Measurements from ENCODE around the gene THRB. TPM values are rescaled to one million over a fixed set of nuclear protein-coding genes. Genes with fewer than 3 reads are reported as not detected.

Gene THRB
- polyA plus RNA-seq, 1 of the 3 experiments (the other 2 are of a cell fraction) = 0.02 TPM

- TF ChIP-seq IRF3 (IDR thresholded peaks at IDR 0.05; ENCODE audit: low read depth, low read length) (no peak), MAX (IDR thresholded peaks at IDR 0.05; ENCODE audit: low read depth) (no peak), FOSL2 (IDR thresholded peaks at IDR 0.05; ENCODE audit: borderline replicate concordance, low read depth) (no peak), MXI1 (IDR thresholded peaks at IDR 0.05; ENCODE audit: low read depth, low read length) (no peak), RFX5 (IDR thresholded peaks at IDR 0.05; ENCODE audit: low read length) (no peak), EP300 (IDR thresholded peaks at IDR 0.05; ENCODE audit: borderline replicate concordance in 1 of 2, low read depth in 1 of 2, low read length in 1 of 2) (no peak), CTCF (IDR thresholded peaks at IDR 0.05) (no peak), PBX3 (IDR thresholded peaks at IDR 0.05) (no peak), MEF2A (IDR thresholded peaks at IDR 0.05; ENCODE audit: borderline replicate concordance, low read depth) (no peak)
- peak overlapping the region; percentile 62 for H3K4me2 ChIP-seq
- no peaks in the 10 kb centered on the region for H3K36me3 ChIP-seq (replicated peaks in 1 of 2; ENCODE audit: control insufficient read depth in 1 of 2, insufficient read depth in 2 of 2, low read length in 1 of 2)
- no peaks in the 10 kb centered on the region for H3K9me3 ChIP-seq
- H3K27me3 ChIP-seq (ENCODE audit: insufficient read depth) = no peaks in the 10 kb centered on the region
- H3F3A ChIP-seq (replicated peaks; ENCODE audit: insufficient read depth) = peaks cover 12% of the 10 kb centered on the region
- H2AFZ ChIP-seq (ENCODE audit: low read depth) = peak overlapping the region; percentile 33; the same call in 1 of the 2 replicates
- CTCF ChIA-PET = interaction anchor here (1.4 kb wide), 1 partner anchor 22 kb away, joined by 3 read pairs; no protein-coding TSS in a partner anchor
- H3K4me3 ChIP-seq (ENCODE audit: low read depth in 2 of 2, low read length in 1 of 2) = no peak overlapping the region
- peak overlapping the region; percentile 87 to 93; a peak in 3 of 4 replicates for H3K27ac ChIP-seq (ENCODE audit: low read depth in 2 of 2, low read length in 1 of 2)
- no peaks in the 10 kb centered on the region for H3K9me2 ChIP-seq
- no peaks in the 10 kb centered on the region for H4K20me1 ChIP-seq (ENCODE audit: insufficient read depth)
- no peak for DNase-seq
- H3K9ac ChIP-seq = peak overlapping the region; percentile 70; the same call in 1 of the 2 replicates
- peaks cover 6 to 10% of the 10 kb centered on the region in 2 experiments; a peak in 3 of 4 replicates for H3K4me1 ChIP-seq (ENCODE audit: control insufficient read depth in 1 of 2, insufficient read depth in 2 of 2, low read depth in 1 of 2, low read length in 1 of 2)
- H3K79me2 ChIP-seq (ENCODE audit: insufficient read depth) = no peaks in the 10 kb centered on the region
- POLR2A ChIA-PET = no interaction called here
These were observed 349.2 kb downstream of the THRB start for GRCh38 chr3:24145481-24145880.

- Histone ChIP-seq H3K36me3 (replicated peaks in 1 of 2; ENCODE audit: control insufficient read depth in 1 of 2, insufficient read depth in 2 of 2, low read length in 1 of 2) (no peaks in the 10 kb centered on the region), H3K27me3 (ENCODE audit: insufficient read depth) (no peaks in the 10 kb centered on the region), H3F3A (replicated peaks; ENCODE audit: insufficient read depth) (peaks cover 12% of the 10 kb centered on the region), H3K27ac (ENCODE audit: low read depth in 2 of 2, low read length in 1 of 2) (no peak overlapping the region), H3K4me3 (ENCODE audit: low read depth in 2 of 2, low read length in 1 of 2) (no peak overlapping the region), H3K4me2 (no peak overlapping the region), H3K9ac (no peak overlapping the region), H3K9me3 (no peaks in the 10 kb centered on the region), H3K9me2 (no peaks in the 10 kb centered on the region), H3K79me2 (ENCODE audit: insufficient read depth) (no peaks in the 10 kb centered on the region), H2AFZ (ENCODE audit: low read depth) (no peak overlapping the region), H3K4me1 (ENCODE audit: control insufficient read depth in 1 of 2, insufficient read depth in 2 of 2, low read depth in 1 of 2, low read length in 1 of 2) (peaks cover 6 to 10% of the 10 kb centered on the region in 2 experiments; a peak in 3 of 4 replicates), H4K20me1 (ENCODE audit: insufficient read depth) (no peaks in the 10 kb centered on the region)
- POLR2A ChIA-PET = no interaction called here
- WGBS (ENCODE audit: low lambda C conversion rate) = 93% methylated on average over 1 of the region's 1 CpG
- CTCF ChIA-PET = no interaction called here
- DNase-seq = no peak
- no peak for TF ChIP-seq TEAD4 (IDR thresholded peaks at IDR 0.05; ENCODE audit: borderline replicate concordance, insufficient read depth)
- TF ChIP-seq YY1 (IDR thresholded peaks at IDR 0.05; ENCODE audit: low read depth) = no peak
- TF ChIP-seq RCOR1 (IDR thresholded peaks at IDR 0.05; ENCODE audit: low read length) = no peak
- no peak for TF ChIP-seq RFX5 (IDR thresholded peaks at IDR 0.05; ENCODE audit: low read length)
- TF ChIP-seq JUND (IDR thresholded peaks at IDR 0.05) = no peak
- no peak for TF ChIP-seq FOXM1 (IDR thresholded peaks at IDR 0.05; ENCODE audit: low read depth)
- TF ChIP-seq SMC3 (IDR thresholded peaks at IDR 0.05; ENCODE audit: low read depth, low read length) = no peak
- no peak for TF ChIP-seq GABPA (IDR thresholded peaks at IDR 0.05; ENCODE audit: low read depth)
- no peak for TF ChIP-seq USF2 (IDR thresholded peaks at IDR 0.05; ENCODE audit: borderline replicate concordance, low read depth, low read length)
- no peak for TF ChIP-seq POLR2AphosphoS5 (IDR thresholded peaks at IDR 0.05; ENCODE audit: low read depth, low read length)
- TF ChIP-seq FOXJ3 (CRISPR knock-in tag; IDR thresholded peaks at IDR 0.05) = no peak
- no peak for TF ChIP-seq MAX (IDR thresholded peaks at IDR 0.05; ENCODE audit: low read depth)
- TF ChIP-seq FOSL2 (IDR thresholded peaks at IDR 0.05; ENCODE audit: borderline replicate concordance, low read depth) = no peak
- TF ChIP-seq MXI1 (IDR thresholded peaks at IDR 0.05; ENCODE audit: low read depth, low read length) = no peak
These were observed 352.5 kb downstream of the THRB start for GRCh38 chr3:24142127-24142526.
